ENCODE measurements around the gene SEMA3B.
A peak's percentile ranks its signal among the peaks of the same experiment; 100 is the strongest.
"Not testable (repeated sequence)": the region's sequence is repeated elsewhere in the genome, so short reads cannot be mapped to it uniquely, and the experiment has no call there.

The SEMA3B gene

DNA sequence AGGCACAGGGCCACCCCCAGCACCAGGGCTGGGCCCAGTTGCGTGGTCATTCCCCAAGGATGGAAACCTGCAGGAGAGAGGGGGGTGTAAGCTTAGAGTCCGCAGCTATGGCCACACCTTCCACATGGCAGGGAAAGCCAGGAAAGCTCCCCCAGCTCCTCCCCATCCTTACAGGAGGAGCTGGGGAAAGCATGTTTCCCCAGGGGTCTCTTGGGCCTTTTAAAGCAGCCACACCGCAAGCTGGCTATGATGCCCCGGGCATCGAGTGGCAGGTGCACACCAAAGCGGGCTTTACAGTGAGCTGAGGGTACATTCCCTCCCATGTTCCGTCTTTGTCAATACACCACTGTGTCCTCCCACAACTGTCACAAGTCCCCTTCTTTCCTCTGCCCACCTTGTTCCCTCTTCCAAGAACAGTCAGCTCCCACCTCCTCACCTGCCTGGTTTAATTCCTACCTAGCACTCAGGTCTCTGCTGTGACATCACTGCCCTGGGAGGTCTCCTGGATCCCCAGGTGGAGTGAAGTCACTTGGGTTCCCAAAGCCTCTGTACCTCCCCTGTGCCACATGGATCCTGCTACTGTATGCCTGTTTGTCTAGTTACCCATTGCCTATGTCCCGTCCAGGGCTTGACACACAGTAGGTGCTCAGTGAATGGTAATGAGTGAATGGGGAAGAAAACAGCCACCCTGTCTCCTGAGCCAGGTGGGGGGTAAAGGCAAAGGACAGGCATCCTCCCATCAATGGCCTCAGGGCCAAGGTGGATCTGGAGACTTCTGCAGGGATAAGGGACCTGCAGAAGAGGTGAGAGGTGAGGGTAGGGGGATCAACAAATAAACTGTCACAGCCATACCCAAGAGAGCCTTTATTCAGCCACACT, 26.8 kb downstream of the SEMA3B start:
- no peak for DNase-seq

- DNase-seq, result no peak
Observed at GRCh38 chr3:50296721-50297383, 27.9 kb downstream of the SEMA3B start.

DNA sequence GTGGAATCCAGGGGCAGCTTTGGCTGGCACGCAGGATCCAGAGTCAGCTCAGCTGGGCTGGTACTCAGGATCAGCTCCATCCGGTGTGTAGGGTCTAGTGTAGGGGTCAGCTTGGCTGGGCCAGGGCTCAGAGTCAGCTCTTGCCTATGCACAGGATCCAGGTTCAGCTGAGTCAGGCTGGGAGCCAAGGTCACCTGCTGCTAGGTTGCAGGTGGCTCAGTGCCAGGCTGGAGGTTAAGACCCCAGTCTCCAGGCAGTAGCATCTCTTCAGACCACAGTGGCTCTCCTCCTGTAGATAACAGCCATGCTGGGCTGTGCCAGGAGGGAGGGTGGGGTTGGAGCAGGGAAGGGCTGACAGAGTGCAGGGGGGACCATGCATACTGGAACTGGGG, 28.4 kb downstream of the SEMA3B start:
- DNase-seq, result no peak

DNA sequence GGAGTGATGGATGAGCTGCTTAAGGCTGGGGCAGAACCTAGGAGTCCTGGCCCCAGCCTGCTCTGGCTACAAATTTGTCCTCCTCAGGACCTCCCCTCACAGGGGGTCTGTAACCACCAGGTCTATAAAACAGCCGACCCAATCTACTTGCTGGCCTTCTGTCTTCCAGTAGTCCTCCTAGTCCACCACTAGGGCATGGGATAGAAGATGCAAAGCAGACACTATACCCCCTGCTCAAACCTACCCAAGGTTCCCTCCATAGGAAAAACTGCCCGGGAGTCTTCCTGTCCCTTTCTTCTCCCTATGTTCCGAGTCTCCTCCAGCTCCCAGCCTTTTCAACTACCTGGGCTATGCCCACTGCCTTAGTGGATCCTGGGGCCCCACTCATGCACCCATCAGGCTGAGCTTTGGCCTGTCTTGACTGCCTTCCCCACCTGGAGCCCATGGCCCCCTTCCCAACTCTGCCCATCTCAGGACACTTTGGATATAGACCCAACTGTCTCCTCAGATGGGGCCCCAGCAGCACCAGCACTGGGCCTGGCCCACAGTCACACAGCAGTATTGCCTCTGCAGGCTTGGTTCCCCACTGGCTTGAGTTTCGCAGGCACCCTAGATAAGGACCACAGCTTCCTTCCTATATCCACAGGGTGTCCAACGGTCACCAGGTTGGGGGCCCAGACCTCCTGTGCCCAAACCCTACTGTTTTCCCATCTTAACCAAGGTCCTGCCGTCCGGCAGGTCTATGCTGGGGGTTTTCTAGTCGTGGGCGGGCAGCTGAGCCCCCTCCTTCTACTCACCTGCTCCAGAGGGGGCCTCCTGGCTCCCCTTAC, 29.2 kb downstream of the SEMA3B start:
- DNase-seq, result no peak

GRCh38 chr3:50298836-50299637, 30.1 kb downstream of the SEMA3B start, which contains the start of the genes HYAL3 and NAA80:
Gene HYAL3 (minus strand): TSS chr3:50299405. CDS start chr3:50295602, 3,803 bp downstream.
Gene NAA80 (minus strand): TSS chr3:50299405. CDS start chr3:50297463, 1,942 bp downstream.
- DNase-seq, result peak; percentile 91

GRCh38 chr3:50299638-50299928, 30.6 kb downstream of the SEMA3B start:
- no peak for DNase-seq

DNA sequence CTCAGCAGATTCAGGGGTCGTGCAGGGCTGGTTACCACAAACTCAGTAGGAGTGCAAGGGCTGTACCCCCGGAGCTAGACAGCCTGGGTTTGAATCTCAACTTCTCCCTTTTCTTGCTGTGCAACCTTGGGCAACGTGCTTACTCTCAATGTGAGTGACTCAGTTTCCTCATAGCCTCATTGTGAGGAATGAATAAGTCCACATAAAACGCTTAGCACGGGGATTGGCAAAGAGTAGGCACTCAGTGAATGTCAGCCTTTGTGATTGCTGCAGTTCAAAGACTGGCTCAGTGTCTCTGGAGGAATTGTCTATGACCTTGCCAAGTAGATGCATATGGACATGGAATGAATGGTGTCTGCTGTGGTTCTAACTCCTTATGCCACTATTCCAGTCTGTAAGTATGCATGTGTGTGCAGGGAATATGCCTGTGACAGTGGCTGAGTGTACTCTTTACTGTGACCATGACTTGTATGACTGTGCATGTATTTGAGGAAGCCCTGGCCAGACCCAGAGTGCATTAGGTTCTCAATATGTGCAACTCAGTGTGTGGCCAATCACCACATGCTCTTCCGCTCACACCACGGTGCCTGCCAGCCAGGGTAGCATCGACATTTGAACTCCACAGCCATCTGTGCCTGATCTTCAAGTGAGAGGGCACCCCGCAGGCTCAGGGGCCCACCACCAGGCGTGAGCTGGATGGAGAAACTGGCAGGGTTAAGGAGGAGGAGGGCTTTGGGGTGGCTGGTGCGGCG, 31.2 kb downstream of the SEMA3B start:
- no peak for DNase-seq

DNA sequence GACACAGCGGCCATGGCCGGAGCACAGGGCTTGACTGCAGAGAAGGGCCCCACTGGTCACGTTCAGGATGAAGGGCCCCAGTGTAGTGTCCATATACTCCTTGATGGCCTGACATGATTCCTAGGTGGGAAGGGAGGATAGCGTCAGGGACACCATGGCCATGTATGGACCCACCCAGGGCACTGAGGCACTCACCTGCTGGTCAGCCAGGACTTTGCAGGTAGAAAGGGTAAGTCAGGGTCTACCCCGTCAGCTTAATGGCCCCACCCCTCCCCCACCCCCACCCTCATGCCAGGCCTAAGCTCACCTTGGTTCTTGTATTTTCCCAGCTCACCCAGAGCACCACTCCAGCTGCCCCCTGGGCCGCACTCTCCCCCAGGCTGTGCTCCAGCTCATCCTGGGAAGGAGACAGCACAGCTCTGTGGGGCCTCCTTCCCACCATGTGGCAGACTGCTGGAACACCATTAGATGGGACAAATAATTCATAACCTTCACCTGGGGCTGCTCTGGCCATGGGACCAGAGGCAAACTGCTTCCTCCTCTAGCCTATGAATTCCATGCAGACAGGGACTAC, 31.8 kb downstream of the SEMA3B start:
- no peak for DNase-seq

GRCh38 chr3:50302095-50303012, 33.4 kb downstream of the SEMA3B start:
- no peak for DNase-seq

DNA sequence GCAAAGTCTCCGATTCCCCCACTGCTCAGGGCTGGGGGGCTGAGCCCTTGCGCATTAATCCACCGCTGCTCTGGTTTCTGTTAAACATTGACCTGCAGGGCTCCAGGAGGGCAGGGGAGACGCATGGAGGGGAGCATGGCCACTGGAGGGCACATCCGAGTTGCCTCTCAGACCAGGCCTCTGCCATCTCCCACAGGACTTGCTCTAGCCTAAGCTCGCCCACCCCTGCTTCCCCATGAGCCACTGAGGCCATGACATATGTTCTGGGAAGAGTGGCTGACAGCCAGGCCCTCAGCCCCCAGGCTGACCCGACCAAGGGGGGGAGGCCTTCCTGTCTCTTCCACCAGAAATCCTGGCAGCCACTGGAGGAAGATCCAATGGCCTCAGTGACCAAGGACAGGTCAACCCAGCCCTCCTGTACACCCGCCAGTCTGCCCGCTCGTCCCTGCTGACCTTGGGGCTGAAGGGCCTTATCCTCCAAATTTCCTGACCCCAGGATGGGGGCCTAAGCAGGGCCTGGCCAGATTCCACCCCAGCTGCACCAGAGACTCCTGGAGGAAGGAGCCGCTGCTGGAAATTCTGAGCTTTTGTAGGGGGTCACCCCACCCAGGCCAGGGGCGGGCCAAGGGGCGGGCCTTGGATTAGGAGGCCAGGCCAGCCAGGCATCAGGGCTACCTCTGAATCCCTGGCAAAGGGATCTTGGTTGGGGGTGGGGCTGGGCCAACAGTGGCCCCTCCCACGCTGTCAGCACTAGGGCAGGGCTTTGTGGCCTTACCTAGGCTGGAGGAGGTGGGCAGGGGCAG, 34.3 kb downstream of the SEMA3B start, which contains the start of gene HYAL1:
HYAL1 (minus strand) TSS at position 562 of the 803 bp plus-strand sequence. CDS start 618 bp downstream, outside the sequence.
- DNase-seq, result no peak

GRCh38 chr3:50304601-50305000, 35.7 kb downstream of the SEMA3B start:
- DNase-seq, result no peak

- not testable (repeated sequence) for DNase-seq
Observed at GRCh38 chr3:50312041-50312440, 43.1 kb downstream of the SEMA3B start.

- no peak for DNase-seq
Observed at GRCh38 chr3:50314342-50314741, 45.4 kb downstream of the SEMA3B start.

- no peak for DNase-seq
Observed at GRCh38 chr3:50314816-50315215, 45.9 kb downstream of the SEMA3B start.

DNA sequence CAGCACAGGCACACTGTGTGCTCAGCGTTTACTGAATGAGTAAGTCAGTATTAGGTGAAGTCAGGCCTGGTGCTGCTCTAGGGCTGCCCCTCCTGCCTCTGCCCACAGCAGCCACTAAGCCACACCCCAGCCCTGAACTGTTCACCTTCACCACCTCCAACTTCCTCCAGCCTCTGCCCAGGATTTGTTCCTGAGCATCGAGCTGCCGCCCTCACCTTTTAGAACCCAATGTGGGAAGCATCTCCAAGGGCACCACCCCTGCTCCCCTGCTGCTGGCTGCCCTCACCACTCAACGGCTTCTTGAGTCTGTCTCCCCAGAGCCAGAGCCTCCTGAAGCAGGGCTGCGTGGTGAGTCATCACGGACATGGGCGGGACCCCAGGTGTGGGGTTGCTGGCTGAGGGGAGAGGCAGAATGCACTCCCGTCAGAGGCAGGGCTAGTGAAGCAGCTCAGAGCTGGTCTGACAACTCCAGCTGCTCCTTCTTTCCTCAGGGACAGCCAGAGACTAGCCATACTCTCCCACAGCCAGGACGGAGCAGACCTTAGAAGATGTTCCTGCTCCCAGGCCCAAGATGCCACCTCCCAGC, 47.8 kb downstream of the SEMA3B start:
- DNase-seq, result peak; percentile 2

- no peak for DNase-seq
Observed at GRCh38 chr3:50317300-50317699, 48.4 kb downstream of the SEMA3B start.

DNA sequence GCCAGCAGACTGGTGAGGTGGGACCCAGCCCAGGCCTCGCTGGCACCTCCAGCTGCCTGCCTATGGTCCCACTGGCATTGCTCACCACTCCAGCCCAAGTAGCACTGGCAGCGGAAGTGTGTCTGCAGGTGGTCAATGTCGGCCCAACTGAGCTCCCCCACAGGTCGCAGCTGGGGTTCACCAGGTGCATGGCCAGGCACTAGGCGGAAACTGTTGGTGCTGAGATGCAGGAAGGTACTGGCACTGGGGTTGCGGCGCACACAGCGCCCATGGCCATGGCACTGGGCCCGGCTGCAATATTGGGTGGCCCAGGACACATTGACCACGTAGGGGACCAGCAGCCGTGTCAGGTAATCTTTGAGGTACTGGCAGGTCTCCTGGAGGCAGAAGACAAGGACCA, 49.2 kb downstream of the SEMA3B start:
- no peak for DNase-seq

GRCh38 chr3:50318615-50319014, 49.7 kb downstream of the SEMA3B start:
- no peak for DNase-seq
